HG03064 (cell line): Measurements from ENCODE around the gene GPR78.

ENCODE experiments used
- ATAC-seq: cut with Tn5 transposase; IDR thresholded peaks from one replicate; pipeline ENCODE4 v1.9.1; 2021; ENCODE audit warnings: low read depth; ENCODE audit not compliant: unreplicated experiment

GPR78 gene

DNA sequence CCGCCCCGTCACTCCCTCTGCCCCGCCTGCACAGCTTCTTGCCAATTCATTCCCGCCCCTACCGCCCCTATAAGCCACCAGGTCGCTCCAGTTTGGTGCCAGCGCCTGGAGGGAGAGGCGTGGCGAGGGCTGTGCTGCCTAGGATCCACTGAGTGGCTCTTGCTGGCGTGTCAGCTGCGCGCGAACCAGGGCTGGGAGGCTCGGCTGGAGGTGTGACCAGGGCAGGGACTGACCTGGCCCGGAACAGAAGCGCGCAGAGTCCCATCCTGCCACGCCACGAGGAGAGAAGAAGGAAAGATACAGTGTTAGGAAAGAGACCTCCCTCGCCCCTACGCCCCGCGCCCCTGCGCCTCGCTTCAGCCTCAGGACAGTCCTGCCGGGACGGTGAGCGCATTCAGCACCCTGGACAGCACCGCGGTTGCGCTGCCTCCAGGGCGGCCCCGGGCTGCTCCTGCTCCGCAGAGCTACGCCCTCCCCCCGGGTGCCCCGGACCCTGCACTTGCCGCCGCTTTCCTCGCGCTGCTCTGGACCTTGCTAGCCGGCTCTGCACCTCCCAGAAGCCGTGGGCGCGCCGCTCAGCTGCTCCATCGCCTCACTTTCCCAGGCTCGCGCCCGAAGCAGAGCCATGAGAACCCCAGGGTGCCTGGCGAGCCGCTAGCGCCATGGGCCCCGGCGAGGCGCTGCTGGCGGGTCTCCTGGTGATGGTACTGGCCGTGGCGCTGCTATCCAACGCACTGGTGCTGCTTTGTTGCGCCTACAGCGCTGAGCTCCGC lies at the start of gene GPR78:
Gene GPR78, plus strand, starts transcription at position 72 of the 773 bp plus-strand sequence. Its CDS starts 591 bp downstream, at position 663.
- ATAC-seq = no peak

DNA sequence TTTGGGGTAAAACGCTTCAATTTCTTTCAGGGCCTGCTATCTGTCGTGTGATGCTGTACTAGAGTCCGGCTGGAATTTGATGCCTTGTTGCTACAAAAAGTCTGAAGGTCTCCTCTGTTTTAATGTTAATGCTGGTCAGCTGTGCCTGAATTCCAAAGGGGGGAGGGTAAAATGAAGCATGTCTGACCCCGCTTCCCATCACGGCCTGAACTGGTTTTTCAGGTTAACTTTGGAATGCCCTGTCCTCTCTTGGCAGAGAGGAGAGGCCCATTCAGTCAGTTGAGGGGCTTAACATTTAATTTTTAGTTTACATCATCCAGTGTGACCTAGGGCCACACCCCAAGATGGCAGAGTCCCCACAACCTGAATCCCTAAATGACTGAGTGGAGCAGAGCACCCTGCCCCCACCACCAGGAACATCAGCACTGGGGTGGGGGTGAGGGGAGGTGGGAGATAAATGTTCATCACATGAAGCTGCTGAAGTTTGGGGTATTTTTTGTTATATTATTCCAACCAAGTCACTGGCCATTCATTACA lies 47.9 kb upstream of the GPR78 start:
- no peak for ATAC-seq

DNA sequence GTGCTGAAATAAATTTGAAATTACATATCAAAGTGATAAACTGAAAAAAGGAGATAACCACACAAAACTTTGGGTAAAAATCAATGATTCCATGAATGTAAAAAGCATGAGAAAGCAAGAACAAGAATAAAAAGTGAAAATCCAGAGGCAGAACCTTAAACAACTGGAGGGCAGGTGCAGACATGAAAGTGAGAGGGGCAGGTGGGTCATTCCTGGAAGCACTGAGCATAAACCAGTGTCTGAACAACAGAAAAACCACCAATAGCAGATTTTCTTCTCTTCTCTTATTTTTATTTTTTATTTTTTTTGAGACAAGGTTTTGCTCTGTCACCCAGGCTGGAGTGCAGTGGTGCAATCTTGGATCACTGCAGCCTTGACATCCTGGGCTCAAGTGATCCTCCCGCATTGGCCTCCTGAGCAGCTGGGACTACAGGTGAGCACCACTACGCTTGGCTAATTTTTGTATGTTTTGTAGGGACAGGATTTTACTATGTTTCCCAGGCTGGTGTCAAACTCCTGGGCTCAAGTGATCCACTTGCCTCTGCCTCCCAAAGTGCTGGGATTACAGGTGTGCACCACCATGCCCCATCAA lies 46.8 kb upstream of the GPR78 start:
- no peak for ATAC-seq

DNA sequence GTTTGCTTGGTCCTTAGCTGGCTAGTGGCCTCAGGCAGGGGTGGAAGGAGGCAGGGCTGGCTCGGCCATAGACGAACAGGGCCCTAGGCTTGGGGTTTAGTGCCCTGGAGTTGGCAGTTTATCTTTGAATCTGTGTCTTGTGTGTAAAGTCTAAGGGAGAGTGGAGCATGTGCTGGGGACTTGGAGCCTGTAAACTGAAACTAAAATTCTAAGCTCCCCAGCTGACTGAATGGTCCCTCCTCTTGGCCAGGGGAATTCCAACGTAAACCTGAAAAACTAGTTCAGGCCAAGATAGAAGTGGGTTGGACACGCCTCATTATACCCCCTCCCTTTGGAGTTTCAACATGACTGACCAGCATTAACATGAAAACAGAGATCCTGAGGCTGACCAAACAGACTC lies 46.1 kb upstream of the GPR78 start:
- ATAC-seq = no peak

GRCh38 chr4:8534611-8535010 lies 45.6 kb upstream of the GPR78 start:
- no peak for ATAC-seq

- no peak for ATAC-seq
Observed at GRCh38 chr4:8536467-8536866, 43.7 kb upstream of the GPR78 start.

DNA sequence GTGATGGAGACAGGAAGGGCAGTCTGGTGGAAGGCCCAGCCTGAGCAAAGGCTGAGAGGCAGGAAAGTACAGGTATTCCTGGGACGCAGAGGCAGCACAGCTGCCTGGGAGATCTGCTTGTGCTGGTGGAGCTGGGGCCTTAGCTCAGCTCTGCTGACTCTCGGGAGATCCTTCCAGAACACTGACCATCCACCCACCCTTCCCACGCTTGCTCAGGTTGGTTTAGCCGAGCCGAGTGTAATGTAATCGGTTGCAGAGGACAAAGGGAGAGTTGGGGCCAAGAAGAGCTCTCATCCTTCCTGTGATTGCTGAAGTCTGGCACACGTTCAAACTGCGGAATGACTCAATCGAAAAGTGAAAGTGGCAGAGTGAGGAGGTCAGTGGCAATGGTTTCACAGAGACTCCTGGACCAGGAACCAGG lies 43.1 kb upstream of the GPR78 start:
- peak; percentile 40 for ATAC-seq

GRCh38 chr4:8538076-8538702 lies 42.0 kb upstream of the GPR78 start:
- ATAC-seq = no peak

DNA sequence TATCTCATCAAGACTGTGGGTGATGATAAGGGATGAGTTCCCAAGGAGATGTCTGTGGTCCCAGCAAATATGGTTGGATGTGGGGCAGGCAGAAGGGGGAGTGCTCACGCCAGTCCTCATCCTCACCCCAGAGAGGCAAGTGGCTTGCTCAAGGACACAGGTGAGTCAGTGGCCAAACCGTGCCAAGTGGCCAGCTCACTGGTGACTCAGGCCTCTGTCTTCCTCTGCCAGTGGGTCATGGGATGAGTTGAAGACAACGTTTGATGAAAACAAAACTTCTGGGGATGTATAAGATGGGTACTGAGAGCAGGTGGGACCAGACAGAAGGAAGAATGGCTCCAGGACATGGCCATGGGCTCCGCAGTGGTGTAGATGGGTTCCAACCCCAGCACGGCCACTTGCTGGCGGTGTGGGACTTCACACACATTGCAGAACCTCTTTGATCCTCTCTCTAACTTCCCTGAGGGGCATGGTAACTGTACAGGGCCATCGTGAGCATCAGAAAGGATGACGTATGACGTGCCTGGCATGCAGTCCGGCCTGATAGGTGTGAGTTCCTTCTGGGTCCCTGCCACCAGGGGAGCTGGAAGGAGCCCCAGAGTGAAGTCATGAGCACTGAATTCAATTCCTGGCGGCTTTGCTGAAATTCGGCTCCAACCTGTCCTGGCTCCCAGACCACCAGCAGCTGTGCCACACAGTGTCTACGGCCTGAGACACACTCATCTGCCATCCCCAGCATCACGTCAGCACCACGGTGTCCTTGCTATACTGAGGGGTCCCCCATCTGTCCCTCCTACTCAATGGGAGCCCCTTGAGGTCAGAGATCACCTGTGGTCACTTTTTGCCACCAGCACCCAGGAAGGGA lies 41.3 kb upstream of the GPR78 start:
- no peak for ATAC-seq

DNA sequence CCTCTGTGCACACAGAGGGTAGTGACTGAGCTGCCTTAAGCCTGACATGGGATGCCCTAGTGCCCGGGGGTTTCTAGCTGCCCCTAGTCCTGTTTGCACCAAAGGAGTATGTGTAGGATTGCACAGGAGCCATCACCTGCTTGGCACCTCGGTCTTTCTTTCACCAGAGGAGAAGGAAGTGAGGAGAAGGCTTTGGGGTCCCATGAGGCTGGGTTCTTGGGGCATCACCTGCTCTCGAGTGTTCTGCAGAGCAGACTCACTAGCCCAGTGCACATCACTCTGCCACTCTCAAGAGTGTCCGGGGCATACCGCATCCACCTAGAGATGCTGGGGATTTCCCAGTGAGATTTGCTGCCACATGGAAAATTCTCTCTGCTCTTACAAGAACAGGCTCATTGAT lies 40.5 kb upstream of the GPR78 start:
- no peak for ATAC-seq

DNA sequence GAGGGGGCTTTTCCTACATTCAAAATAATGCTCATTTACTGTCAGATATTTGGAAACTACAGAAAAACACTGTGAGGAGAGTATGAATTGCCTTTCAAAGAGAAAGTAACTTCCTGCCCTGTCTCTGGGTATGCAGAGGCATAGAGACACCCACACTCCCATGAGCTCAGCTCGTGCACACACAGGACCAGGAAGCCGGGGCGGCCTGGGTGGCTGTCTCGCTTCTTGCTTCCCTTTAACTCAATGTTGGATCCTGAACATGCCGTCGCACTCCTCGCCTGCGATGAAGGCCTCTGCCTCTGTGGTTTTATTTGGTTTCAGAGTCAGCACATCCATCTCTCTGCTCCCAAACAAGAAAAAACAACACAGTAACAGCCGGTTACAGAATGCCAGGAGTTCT lies 40.1 kb upstream of the GPR78 start:
- ATAC-seq = no peak

GRCh38 chr4:8540586-8540985 lies 39.6 kb upstream of the GPR78 start:
- ATAC-seq = no peak

- ATAC-seq = no peak
Observed at GRCh38 chr4:8540991-8541390, 39.2 kb upstream of the GPR78 start.

GRCh38 chr4:8541981-8542715 lies 38.0 kb upstream of the GPR78 start:
- no peak for ATAC-seq

DNA sequence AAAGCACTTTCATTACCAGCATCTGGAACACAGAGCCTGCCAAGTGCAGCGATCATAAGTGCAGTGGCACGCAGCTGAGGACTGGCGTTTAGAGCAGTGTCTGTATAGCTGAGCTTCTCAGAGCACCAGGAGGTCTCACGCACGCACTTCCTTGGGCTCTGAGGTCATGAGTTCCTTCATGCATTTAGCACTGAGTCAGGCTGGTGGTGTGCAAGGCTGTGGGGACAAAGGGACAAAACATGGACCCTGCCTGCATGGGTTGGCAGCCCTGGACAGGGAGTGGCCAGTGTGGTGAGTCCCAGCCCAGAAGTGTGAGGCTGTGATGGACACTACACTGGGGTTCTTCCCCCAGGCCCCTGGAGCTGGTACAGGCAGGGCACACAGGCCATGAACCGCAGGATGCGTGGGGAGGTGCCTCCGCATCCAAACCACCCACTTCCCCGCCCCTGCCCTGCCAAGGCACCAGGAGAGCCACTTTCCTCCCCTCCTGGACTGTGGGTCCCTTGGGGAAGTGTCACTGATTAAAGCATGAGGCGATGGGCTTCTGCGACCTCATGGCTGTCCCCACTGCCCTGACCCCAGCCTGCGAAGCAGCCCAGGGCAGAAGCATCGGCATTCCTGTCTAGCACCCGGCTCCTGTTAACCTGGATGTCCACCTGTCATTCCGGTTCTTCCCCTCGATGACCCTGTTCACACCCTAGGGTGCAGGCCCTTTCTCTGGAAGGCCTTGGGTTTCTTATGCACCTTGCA lies 37.2 kb upstream of the GPR78 start:
- ATAC-seq = no peak

- ATAC-seq = no peak
Observed at GRCh38 chr4:8543623-8544022, 36.6 kb upstream of the GPR78 start.

- no peak for ATAC-seq
Observed at GRCh38 chr4:8544282-8544681, 35.9 kb upstream of the GPR78 start.

DNA sequence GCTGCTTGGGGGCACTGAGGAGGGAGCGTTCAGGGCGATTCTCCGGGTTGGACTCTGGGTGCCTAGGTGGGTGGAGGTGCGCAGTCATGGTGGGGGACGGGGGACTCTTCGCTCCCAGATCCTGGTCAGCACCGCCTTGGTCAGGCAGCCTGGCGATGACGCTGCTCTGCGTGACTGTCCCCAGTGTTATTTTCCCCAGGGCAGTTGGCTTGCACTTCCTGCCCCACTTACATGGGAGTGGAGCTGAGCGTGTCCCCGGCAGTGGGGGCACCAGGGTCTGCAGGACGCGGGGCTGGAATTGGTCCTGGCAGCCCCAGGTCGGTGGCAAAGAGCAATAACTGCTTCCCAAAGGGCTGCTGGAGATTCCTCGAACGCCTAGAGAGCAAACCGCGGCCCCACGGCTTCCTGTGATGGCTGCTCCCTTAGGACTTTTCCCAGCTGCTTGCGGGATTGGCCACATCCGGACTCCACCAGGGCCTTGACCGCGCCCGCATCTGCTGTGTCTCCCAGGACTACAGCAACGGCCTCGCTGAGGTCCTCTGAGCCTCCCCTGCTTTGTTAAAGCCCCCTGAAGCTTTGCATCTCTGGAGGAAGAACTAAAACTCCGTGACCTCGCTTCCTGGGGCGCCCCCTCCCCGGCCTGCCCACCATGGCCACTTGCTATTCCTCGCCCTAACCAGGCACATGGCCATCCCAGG lies 35.3 kb upstream of the GPR78 start:
- no peak for ATAC-seq

DNA sequence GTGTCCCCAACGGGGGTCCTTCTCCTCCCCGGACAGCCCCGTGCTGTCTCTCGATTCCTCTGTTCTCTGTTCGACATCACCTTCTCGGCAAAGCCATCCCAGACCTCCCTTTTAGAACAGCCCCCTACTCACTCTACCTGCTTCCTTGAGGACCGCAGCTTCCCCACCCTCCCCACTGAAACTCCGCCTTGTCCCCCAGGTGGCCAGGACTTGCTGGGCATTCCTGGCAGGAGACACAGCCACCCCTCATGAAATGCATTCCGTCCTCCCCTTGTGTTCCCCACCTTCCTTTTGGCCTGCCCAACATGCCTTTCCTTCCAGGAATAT lies 34.8 kb upstream of the GPR78 start:
- ATAC-seq = no peak
